Spleen (tissue), 7 donors: Measurements from ENCODE around the gene RTBDN.

Experiments
- CTCF ChIP-seq, 11 experiments: fragments of 200-600 bp in 7 of 11; fragments of 450-650 bp in 4 of 11; sonication (generic) in 4 of 11; IDR thresholded peaks in 8 of 11; conservative IDR thresholded peaks in 3 of 11; 1 replicate in 7 of 11; 2 replicates in 4 of 11; pipeline versions ENCODE4 v1.4.0 to v1.8.0; 2016 to 2021; ENCODE audit warnings: antibody characterized with exemption in 11 of 11, inconsistent platforms in 4 of 11, mild to moderate bottlenecking in 1 of 11
- POLR2A ChIP-seq, 3 donors: fragments of 450-650 bp; IDR thresholded peaks; one replicate each; pipeline ENCODE4 v1.5.1; 2017; ENCODE audit warnings: antibody characterized with exemption in 3 of 3, mild to moderate bottlenecking in 1 of 3
- donor health status: DM: no; HTN: no; CAD: no; lungs with moderate emphysema.
- donor health status: DM: no; HTN: no; CAD: no.
- donor health status: DM: no; HTN: no; CAD: no.

- no peak for TF ChIP-seq POLR2A (IDR thresholded peaks at IDR 0.05)
- TF ChIP-seq CTCF (IDR thresholded peaks at IDR 0.05 in 8 of 11, conservative IDR thresholded peaks at IDR 0.05 in 3 of 11) = peak in 1 of 11 experiments; percentile 2
These were observed 41.5 kb downstream of the RTBDN start for GRCh38 chr19:12792853-12793289.
